ENCODE results near the gene TOMM20.

DNA sequence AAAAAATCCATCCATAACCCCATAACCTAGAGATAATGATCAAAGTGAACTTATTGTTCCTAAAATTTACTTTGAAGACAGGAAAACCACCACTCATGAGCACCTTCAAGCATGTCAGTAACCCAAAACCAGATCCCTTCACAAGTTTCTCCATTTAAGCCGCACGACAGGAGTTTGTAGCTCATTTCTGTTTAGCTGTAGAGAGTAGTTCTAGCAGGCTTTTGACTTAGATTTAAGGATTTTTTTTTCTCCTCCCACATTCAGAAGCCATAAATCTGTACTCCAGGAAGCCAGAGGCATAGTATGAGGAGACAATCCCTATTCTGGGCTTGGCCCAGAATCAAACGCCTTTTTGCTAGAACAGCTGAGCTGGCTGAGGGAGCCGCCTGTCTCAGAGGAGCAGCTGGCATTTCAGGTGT, 25.6 kb downstream of the TOMM20 start:
- TF ChIP-seq, protein P1, sequence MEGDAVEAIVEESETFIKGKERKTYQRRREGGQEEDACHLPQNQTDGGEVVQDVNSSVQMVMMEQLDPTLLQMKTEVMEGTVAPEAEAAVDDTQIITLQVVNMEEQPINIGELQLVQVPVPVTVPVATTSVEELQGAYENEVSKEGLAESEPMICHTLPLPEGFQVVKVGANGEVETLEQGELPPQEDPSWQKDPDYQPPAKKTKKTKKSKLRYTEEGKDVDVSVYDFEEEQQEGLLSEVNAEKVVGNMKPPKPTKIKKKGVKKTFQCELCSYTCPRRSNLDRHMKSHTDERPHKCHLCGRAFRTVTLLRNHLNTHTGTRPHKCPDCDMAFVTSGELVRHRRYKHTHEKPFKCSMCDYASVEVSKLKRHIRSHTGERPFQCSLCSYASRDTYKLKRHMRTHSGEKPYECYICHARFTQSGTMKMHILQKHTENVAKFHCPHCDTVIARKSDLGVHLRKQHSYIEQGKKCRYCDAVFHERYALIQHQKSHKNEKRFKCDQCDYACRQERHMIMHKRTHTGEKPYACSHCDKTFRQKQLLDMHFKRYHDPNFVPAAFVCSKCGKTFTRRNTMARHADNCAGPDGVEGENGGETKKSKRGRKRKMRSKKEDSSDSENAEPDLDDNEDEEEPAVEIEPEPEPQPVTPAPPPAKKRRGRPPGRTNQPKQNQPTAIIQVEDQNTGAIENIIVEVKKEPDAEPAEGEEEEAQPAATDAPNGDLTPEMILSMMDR (conservative IDR thresholded peaks at IDR 0.05 in 1 of 2, IDR thresholded peaks at IDR 0.05 in 1 of 2; ENCODE audit: extremely low read depth in 1 of 2, insufficient read depth in 1 of 2, low read depth in 1 of 2, low read length in 2 of 2) = no peak
- no peak for TF ChIP-seq EZH2 (IDR thresholded peaks at IDR 0.05; ENCODE audit: borderline replicate concordance, low read length)

Data from mammary epithelial cell (primary cell).